Stimulated activated CD8-positive, alpha-beta memory T cell treated with anti-CD3 and anti-CD28 coated beads, Interleukin-7, amount 100 ng/mL, for 1 hour (primary cell): ENCODE measurements around the gene ACSL3.

Experiments used
- DNase-seq, 2 donors: peaks; one replicate each; pipeline ENCODE4 v3.0.0-alpha.2; 2020; ENCODE audit warnings: low read depth in 2 of 2

Gene ACSL3

DNA sequence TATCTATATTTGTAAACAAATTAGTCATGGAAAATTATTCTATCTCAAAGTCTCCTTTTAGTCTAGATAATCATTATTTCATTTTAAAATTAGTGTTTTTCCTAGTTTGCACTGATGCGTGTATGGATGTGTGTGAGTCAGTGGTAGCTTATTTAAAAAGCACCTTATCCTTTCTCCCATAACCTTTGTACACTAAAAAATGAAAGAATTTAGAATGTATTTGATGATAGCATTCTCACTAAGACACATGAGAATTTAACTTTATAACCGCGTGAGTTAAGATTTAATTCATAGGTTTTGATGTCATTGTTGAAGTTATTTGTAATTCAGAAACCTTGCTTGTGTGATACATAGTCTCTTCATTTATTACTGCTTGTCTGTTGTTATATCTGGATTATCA is 81.7 kb downstream of the ACSL3 start:
- DNase-seq: no peak

DNA sequence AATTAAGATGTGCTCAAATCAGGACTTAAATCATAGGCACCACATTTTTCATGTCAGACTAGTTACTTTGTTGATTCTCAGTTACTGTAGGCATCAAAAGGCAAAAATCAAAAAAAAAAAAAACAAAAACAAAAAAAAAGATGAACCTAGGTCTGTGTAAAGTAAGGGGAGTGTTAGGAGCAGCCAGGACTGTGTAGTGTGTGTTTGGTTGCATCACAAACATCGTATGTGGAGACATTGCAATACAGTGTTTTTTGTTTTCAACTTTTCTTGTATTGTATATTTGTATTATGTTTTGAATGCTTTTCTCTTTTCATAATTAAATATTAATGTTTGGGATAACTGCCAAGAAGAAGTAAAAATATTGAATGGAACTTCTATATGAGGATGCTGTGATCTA is 82.1 kb downstream of the ACSL3 start:
- no peak for DNase-seq

DNA sequence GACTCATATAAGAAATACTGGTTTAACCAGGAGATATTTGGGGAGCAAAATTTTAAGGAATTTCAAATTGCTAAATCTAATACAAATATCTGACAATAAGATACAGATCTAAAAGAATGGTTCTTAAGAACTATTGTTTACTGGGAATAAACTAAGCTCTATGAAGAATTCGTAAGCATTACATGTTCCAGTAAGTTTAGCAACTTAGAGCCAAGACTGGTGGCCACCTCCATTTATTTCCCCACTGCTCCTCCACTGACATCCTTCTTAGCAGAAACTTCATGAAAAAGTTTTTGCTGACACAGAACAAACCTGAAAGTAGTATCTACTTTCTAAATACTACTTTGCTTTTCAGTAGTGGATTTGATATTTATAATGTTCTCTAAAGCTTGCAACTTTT is 83.0 kb downstream of the ACSL3 start:
- no peak for DNase-seq

DNA sequence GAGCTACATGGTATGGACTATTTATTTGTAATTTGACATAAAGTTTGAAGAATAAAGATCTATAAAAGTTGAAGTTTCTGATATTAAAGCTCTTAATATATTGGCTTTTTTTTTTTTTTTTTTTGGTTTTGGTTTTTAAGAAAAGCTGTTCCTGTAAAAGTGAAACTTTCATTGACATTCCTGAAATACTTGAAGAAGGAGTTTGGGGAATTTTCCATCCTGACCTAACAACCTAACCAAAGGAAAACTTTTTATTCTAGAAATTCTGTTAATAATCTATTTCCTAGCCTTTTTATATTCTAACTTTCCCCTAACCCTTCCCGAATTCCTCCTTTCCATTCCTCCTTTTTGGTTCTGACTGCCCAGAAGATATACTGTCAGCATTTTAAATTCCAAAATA is 83.7 kb downstream of the ACSL3 start:
- DNase-seq: no peak

DNA sequence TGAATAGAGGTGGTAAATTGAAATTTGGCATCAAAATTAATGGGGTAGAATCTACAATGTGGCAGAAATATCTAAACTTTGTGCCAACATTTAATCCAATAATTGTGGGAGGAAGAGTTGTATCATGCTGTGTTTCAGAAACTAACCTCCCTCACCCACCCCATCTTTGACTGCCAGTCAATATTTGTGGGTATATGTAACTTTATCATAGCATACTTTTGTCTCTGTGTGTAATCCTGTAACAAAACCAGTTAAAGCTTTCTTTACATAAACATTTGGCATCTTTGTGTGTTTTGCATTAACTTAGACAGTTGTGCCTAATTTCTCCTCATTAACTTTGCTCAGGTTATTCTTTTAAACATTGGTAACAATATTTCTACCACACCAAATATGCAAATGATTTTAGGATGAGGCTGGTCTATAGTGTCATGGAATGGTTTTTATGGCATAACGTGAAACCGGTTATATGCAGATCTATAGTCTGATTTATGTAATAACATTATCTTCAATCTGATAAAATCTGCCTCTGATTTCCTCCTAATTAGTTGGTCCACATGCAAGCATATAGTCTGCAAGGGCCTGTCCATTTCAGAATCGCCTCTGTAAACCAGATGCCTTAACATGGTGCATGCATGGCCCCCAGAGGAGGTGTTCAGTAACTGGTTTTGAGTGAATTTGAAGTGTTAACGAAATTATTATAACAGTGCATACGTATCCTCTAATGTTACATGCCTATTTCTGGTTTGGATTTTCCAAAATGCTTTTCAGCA is 84.3 kb downstream of the ACSL3 start:
- DNase-seq: no peak

DNA sequence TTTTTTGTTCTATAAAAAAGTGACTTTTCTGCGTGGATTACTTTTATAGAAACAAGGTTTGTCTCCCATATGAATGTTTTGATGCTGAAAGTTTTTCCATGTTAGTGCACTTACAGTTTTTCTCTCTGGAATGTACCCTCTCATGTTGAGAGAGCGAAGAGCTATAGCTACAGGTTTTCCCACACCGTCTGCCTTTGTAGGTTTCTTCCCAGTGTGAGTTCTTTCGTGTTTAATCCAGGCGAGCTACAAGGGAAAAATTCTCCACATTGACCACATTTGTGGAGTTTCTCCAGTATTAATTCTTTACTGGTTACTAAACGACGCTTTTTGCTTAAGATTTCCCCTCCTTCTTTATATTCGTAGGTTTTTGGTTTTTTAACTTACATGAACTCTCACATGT is 85.1 kb downstream of the ACSL3 start:
- DNase-seq: no peak

DNA sequence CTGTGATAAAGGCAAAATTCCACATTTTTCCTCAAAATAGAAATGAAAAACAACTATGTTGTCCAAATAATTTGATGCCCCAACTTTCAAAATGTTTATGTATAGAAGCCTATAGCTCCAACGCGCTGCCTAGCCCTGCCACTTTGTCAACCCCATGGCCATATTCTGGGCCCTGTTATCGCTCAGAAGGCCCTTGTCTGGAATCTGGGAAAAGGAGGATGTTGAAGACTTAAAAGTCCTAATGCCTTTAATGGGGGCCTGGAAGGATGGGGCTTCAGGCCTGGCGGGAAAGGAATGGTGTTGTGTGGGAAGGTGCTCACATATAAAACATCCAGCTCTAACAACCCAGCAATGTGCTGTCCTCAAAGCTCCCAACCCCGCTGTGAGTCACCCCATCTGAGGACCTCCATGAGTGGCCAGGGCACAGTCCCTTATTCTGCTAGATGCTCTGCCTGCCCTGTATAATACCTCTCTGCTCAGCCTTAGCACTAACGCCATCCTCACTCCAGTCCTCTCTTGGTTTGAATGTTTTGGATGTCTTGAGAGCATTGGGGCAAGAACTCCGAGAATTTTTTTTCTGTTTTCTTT is 86.0 kb downstream of the ACSL3 start:
- no peak for DNase-seq

DNA sequence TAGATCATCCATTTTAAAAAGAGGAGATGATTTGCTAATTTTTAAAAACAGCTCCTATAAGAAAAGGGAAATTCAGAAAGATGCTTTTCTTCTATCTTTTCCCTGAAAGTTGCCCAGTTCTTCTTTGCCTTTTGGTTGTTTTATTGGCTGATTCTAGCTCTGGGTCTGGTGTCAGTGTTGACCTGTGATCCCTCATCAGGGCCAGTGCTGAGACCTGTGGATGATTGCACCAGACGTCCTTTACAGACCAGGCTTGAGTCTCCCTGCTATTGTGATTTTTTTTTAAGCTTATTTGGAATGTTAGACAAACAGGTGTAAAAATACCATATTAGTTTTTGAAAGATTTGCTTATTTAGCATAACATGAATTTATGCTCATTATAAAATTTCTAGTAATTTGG is 88.2 kb downstream of the ACSL3 start:
- no peak for DNase-seq

DNA sequence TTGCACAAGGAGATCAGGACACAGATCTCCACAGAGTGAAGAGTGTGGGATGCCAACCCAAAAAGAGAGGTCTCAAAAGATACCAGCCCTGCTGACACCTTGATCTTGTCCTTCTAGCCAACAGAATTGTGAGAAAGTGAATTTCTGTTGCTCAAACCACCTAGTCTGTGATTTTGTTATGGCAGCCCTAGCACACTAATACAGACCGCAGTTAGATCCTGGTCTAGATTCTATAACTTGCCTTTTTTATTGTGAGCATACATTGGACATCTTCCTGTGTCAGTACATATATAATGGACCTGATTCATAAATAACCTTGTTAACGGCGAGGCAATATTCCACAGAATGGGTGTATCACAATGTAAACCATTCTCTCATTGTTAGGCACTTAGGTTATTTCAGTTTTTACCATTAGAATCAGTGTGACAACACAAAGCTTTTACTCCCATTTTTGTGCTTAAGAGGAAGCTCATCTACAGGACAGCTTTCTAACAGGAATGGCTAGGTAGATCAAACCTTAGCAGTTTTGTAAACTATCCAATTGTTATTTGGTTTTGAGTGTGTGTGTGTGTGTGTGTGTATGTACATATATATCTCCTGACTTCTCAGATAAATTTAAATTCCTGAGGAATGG is 89.0 kb downstream of the ACSL3 start:
- DNase-seq: no peak

DNA sequence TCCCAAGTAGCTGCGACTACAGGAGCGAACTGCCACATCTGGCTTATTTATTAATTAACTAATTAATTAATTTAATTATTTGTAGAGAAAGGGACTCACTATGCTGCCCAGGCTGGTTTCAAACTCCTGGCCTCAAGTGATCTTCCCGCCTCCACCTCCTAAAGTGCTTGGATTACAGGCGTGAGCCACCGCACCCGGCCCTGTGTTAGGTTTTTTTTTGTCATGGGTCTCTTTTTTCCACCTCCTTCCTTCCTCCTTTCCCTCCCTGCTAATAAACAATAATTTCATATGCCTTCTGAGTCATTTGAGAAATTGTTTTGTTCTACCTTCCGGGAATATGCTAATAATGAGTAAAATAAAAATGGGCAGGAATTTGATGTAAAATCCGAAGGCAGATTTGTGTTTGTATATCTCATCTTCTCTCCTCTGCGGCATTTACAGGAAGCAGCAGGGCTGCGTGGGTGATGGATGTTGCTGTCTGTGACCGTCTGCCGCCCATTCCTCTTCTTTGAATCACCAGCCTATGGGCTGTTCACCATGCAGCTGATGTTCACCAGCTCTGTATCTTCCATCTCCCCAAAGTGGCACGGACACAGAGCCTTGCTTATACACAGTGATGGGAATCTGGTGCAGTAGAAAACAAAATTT is 89.9 kb downstream of the ACSL3 start:
- no peak for DNase-seq

DNA sequence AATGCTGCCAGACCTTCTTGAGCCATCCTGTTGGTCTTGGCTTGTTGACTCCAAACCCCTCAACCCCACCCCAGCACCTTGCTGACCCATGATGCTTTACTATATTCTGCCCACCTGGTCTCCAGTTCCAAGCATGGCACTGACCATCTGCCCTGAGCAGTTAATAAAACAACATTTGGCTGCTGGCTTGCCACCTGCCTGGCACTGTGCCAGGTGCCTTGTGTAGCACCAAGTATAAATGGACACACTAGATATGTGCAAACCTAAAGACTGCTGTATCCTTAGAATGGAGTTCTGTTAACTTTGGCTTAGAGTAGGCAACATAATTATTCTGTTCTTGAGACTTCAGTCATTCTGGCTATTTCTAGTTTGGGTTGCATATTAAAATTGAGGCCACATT is 91.4 kb downstream of the ACSL3 start:
- DNase-seq: no peak

DNA sequence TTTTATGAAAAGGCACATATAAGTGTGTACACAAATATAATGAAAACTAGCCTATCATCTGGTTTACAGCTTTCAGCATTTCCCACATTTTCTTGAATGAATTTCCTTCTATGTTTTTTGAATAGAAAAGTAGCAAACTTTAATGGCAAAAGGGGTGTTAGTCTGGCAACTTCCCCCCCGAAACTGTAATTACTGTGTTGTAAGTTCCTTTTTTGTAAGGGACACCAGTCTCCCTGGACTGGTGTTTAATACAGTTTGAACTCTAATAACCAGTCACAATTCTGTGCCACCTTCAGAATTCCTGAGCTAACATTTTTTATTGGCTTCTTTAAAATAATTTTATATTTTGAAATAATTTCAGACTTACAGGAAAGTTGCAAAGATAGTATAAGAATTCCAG is 94.2 kb downstream of the ACSL3 start:
- DNase-seq: no peak

DNA sequence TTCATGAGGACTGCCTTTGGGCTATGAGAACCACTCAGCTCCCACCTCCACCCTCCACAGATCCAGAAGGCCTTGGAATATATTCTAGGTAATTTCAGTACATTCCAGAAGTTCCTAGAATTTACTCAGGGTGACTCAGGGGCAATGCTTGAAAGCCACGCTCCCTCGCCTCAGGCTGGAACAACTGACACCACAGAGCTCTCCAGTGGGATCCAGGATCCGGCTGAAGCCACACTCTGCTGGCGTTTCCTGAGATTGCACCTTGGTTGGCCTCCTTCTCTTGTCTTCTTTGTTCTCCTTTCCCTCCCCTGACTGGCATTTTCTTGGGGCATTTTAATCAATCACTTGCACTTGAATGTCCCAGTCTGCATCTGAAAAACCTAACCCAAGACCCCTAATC is 98.5 kb downstream of the ACSL3 start:
- DNase-seq: no peak

DNA sequence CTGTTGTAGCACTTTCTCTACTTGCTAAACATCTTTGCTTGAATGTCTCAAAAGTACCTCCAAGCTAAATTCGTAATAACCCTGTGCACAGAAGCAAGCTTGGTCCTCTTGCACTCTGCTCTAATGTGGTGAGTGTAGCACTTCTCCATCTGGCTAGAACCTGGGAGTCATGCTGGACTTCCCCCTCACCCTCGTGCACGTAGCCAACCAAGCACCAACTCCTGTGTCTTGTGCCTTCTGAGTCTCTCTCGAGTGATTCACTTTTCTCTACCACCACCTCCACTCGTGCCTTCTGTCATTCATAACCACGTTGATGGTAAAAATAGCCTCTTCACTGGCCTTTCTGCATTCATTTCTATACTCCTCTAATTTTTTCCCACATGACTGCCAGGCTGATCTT is 99.3 kb downstream of the ACSL3 start:
- DNase-seq: no peak

DNA sequence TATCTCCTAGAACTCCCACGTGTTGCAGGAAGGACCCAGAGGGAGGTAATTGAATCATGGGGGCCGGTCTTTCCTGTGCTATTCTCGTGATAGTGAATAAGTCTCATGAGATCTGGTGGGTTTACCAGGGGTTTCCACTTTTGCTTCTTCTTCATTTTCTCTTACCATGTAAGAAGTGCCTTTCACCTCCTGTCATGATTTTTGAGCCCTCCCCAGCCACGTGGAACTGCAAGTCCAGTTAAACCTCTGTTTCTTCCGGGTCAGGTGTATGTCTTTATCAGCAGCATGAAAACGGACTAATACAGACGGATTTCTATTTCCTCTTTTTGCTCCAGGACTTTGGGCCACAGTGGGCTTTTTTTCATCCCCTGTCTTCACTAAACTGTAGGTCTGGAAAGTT is 102.8 kb downstream of the ACSL3 start:
- no peak for DNase-seq

DNA sequence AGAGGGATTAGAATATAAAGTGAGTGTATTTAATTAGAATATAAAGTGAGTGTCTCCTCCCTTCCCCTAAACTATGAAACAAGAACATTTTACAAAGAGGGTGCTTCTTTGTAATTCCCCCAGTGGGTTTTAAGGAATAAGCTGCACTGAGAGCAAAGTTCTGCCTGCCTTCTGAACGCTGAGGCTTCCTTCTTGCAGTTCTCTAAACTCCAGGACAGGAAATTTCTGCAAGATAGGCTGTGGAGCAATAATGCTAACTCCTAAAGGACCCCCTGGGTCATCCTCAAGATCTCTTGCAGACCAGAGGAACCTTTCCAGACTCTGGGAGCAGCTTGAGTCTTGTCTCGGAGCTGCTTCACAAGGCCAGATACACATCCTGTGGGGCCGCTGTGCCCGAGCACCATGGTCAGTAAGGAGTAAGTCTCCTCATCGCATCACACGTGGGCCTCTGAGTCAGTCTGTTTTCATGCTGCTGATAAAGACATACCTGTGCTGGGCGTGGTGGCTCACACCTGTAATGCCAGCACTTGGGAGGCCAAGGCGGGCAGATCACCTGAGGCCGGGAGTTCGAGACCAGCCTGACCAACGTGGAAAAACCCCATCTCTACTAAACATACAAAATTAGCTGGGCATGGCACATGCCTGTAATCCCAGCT is 103.7 kb downstream of the ACSL3 start:
- DNase-seq: no peak

DNA sequence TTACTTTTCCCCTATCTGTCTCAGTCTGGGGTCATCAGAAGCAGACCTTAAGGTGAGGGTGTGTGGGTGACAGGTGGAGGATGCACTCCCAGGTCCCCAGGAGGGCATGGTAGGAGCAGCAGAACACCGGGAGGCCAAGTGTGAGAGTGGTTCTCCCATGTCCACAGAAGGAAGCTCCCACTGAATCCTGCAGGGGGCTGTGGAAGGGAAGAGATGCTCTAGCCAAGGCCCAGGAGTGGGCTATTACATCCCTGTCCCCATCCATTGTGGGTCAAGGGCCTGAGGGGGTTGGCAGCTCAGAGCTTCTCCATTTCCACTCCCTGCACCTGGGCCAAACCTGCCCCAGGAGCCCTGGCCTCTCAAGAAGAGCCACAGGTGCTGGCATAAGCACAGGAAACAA is 104.7 kb downstream of the ACSL3 start:
- DNase-seq: no peak

DNA sequence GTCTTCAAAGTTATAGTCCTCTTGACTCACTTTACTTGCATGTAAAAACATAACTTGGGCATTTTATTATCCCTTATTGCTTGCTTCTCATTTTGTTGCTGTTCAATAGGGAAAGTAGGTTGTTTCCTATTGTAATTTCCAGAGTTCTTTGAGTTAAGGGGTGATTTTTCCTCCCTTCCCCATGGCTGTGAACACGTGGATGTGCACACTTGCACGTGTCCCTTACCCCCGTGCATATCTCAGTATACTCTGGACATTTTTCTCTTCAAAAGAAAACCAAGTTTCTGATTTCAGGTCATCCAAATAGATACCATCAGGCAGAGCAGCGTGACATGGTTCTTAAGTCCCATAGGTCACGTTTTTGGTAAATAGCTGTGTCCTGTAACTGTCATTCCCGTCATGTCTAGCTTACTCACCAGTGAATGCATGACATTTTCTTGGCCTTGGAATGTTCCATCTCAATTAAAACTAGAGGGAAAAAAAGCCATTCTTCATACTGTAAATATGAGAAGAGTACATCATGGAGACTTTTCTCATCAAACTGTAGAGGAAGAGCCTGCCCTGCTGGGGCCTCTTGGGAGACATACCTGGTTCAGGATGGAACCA is 107.8 kb downstream of the ACSL3 start:
- no peak for DNase-seq

DNA sequence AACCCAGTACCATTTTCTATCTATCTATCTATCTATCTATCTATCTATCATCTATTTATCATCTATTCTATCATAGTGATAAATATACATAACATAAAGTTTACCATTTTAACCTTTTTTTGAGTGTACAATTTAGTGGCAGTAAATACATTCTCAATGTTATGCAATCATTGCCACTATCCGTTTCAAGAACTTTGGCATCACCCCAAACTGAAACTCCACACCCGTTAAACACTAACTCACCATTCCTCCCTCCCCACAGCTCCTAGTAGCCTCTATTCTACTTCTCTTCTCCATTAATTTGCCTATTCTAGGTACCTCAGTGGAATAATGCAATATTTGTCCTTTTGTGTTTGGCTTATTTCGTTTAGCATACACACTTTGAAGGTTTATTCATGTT is 108.7 kb downstream of the ACSL3 start:
- no peak for DNase-seq

DNA sequence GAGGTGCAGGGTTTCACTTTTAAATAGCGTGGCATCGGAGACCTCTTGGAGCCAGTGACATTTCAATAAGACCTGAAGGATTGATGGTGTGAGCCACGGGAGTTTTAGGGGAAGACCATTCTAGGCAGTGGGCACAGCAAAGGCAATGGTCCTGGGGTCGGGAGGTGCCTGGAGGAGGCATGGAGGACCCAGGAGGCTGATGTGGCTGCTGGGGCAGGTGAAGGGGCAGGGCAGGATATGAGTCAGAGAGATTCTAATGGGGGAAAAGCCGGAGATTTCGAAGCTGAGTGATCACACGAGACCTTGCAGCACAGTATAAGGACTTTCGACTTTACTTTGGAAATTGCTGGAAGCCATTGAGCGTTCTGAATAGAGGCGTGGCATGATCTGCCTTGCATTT is 111.6 kb downstream of the ACSL3 start:
- no peak for DNase-seq

DNA sequence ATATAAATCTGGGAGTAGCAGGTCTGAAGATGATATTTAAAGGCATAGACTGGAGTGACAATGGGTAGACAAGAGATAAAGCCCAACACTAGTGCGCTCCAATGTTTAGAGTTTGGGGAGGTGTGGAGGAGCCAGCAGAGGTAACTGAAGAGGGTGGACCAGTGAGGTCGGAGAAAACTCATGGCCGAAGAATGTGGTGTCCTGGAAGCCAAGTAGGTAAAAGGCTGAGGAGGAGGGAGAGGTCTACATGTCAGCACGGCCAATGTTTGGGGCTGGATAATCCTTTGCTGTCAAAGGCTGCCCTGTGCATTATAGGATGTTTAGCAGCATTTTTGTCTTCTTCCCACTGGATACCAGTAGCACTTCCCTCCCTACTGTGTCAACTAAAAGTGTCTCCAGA is 112.4 kb downstream of the ACSL3 start:
- DNase-seq: no peak

DNA sequence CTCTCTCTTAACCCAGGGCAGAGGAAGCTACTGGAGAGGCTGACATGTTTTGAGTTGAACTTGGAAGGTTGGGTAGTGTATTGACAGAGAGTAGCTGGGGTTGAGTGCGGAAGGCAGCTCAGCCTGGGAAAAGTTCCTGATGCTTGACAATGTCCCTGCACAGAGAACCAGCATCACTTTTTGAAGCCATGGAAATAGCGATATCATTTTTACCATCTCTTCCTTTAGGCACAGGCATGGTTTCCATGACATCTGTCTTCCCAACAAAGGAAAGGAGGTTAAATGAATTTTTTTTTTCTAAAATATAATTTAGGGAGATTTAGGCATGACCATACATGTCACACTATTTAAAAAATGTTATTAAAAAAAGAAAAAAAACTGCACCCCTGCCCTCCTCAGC is 112.9 kb downstream of the ACSL3 start:
- DNase-seq: no peak
